Tibial nerve (tissue), 4 donors: ENCODE data around the gene ZBTB49. TPM values are rescaled to one million over a fixed set of nuclear protein-coding genes. Genes with fewer than 3 reads are reported as not detected.

Experiments used
- DNase-seq, 2 donors: peaks; one replicate each; pipeline ENCODE4 v3.0.0-alpha.2; 2019; ENCODE audit warnings: low spot score in 2 of 2
- H3K27ac ChIP-seq, 4 donors: fragments of 200-600 bp; sonication (generic) in 3 of 4; one replicate each; pipeline ENCODE4 v1.5.1; 2017 to 2019; ENCODE audit warnings: mild to moderate bottlenecking in 1 of 4
- H3K27me3 ChIP-seq, 2 donors: fragments of 200-600 bp; sonication (generic) in 1 of 2; one replicate each; pipeline versions ENCODE4 v1.5.1 to v1.6.0; 2017 to 2019
- H3K36me3 ChIP-seq, 3 donors: fragments of 200-600 bp; sonication (generic); one replicate each; pipeline ENCODE4 v1.5.1; 2018 to 2019
- H3K4me1 ChIP-seq, 4 donors: fragments of 200-600 bp; sonication (generic) in 3 of 4; one replicate each; pipeline ENCODE4 v1.5.1; 2017 to 2019
- H3K4me3 ChIP-seq, 4 donors: fragments of 200-600 bp; sonication (generic) in 3 of 4; one replicate each; pipeline ENCODE4 v1.5.1; 2017 to 2019; ENCODE audit warnings: mild to moderate bottlenecking in 1 of 4, moderate library complexity in 1 of 4
- H3K9me3 ChIP-seq, 4 donors: fragments of 200-600 bp; sonication (generic) in 3 of 4; one replicate each; pipeline ENCODE4 v1.5.1; 2017 to 2019
- CTCF ChIP-seq, 5 experiments: fragments of 200-600 bp in 3 of 5; fragments of 450-650 bp in 2 of 5; sonication (generic) in 3 of 5; IDR thresholded peaks; one replicate each; pipeline ENCODE4 v1.5.1; 2016 to 2019; ENCODE audit warnings: antibody characterized with exemption in 5 of 5, mild to moderate bottlenecking in 3 of 5, moderate library complexity in 2 of 5
- EP300 ChIP-seq, 2 donors: sonication (generic); formaldehyde crosslinking; IDR thresholded peaks; one replicate each; pipeline ENCODE4 v1.6.1; 2017; ENCODE audit warnings: antibody characterized with exemption in 2 of 2, mild to moderate bottlenecking in 1 of 2
- POLR2A ChIP-seq, 2 donors: fragments of 450-650 bp; IDR thresholded peaks; one replicate each; pipeline ENCODE4 v1.6.1; 2017; ENCODE audit warnings: antibody characterized with exemption in 2 of 2, mild to moderate bottlenecking in 2 of 2, moderate library complexity in 2 of 2
- WGBS, 2 donors: methylation state at CpG; one replicate each; pipeline ENCODE4 v1.1.5; 2018; 5-methylcytosine and 5-hydroxymethylcytosine counted together
- total RNA-seq, 4 donors: library from RNA; depleted of rRNA; stranded (reverse); fragments of >200 nt; gene quantifications; one replicate each; pipeline ENCODE4 v1.1.0, GENCODE V29; 2016

ZBTB49 gene
- total RNA-seq, 4 donors from 2014 or later, result 5.1 to 28.4 (median 10.1) TPM

DNA sequence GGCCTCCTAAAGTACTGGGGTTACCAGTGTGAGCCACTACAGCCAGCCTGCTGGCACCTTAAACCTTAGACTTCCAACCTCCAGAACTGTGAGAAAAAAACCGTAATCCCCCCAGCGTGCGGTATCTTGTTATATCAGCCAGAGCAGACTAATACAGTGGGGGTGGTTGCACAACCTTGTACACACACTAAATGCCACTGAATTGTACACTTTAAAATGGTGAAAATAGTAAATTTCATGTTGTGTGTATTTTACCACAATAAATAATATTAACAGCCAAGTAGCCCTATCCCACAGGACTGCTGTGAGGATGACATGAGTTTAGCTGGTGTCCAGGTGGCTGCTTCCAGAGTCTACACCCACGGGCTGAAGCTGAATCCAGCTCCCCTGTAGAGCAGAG is 38.8 kb downstream of the ZBTB49 start:
- Histone ChIP-seq H3K4me3 (no peak overlapping the region), H3K9me3 (peaks cover 0 to 7% (median 0%) of the 10 kb centered on the region in 4 donors), H3K36me3 (no peaks in the 10 kb centered on the region), H3K4me1 (no peaks in the 10 kb centered on the region), H3K27ac (no peak overlapping the region), H3K27me3 (no peaks in the 10 kb centered on the region)
- DNase-seq, result no peak
- no peak for TF ChIP-seq CTCF (IDR thresholded peaks at IDR 0.05)
- no peak for TF ChIP-seq EP300 (IDR thresholded peaks at IDR 0.05)
- TF ChIP-seq POLR2A (IDR thresholded peaks at IDR 0.05), result no peak
- 85 to 90% methylated on average over 4 of the region's 4 CpGs for WGBS, 2 donors

- Histone ChIP-seq H3K36me3 (no peaks in the 10 kb centered on the region), H3K4me3 (no peak overlapping the region), H3K9me3 (peaks cover 0 to 7% (median 0%) of the 10 kb centered on the region in 4 donors), H3K27ac (no peak overlapping the region), H3K27me3 (no peaks in the 10 kb centered on the region), H3K4me1 (no peaks in the 10 kb centered on the region)
- DNase-seq, result no peak
- 88 to 93% methylated on average over 10 of the region's 10 CpGs for WGBS, 2 donors
- TF ChIP-seq POLR2A (IDR thresholded peaks at IDR 0.05), result no peak
- TF ChIP-seq CTCF (IDR thresholded peaks at IDR 0.05), result no peak
- TF ChIP-seq EP300 (IDR thresholded peaks at IDR 0.05), result no peak
Observed at GRCh38 chr4:4329496-4329895, 39.4 kb downstream of the ZBTB49 start.

DNA sequence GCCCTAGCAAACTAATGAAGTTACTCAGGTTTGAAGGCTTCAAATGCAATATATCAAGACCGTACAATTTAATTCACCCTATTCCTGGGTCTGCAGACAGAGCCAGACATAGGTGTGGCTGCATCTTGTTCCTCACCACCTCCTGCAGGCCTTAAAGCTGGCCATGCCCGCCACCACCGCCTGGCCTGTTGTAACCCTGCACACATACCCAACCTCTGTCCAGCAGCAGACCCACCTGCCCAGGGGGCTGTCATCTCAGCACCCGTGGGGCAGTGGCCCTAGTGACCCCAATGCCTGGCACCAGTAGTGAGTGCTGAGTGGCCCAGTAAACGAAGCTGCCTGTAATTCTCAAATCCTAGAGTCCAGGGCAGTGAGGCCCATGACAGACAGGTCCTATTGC is 40.7 kb downstream of the ZBTB49 start:
- DNase-seq, result no peak
- Histone ChIP-seq H3K27me3 (no peaks in the 10 kb centered on the region), H3K9me3 (peaks cover 0 to 7% (median 0%) of the 10 kb centered on the region in 4 donors), H3K27ac (no peak overlapping the region), H3K36me3 (no peaks in the 10 kb centered on the region), H3K4me3 (no peak overlapping the region), H3K4me1 (no peaks in the 10 kb centered on the region)
- no peak for TF ChIP-seq CTCF (IDR thresholded peaks at IDR 0.05)
- TF ChIP-seq POLR2A (IDR thresholded peaks at IDR 0.05), result no peak
- no peak for TF ChIP-seq EP300 (IDR thresholded peaks at IDR 0.05)
- 94 to 96% methylated on average over 5 of the region's 5 CpGs for WGBS, 2 donors

GRCh38 chr4:4332529-4332928 is 42.5 kb downstream of the ZBTB49 start:
- no peak for TF ChIP-seq POLR2A (IDR thresholded peaks at IDR 0.05)
- no peak for TF ChIP-seq CTCF (IDR thresholded peaks at IDR 0.05)
- Histone ChIP-seq H3K4me3 (no peak overlapping the region), H3K36me3 (no peaks in the 10 kb centered on the region), H3K4me1 (no peaks in the 10 kb centered on the region), H3K9me3 (peaks cover 0 to 7% (median 0%) of the 10 kb centered on the region in 4 donors), H3K27ac (no peak overlapping the region), H3K27me3 (no peaks in the 10 kb centered on the region)
- 79 to 85% methylated on average over 3 of the region's 3 CpGs for WGBS, 2 donors
- DNase-seq, result no peak

DNA sequence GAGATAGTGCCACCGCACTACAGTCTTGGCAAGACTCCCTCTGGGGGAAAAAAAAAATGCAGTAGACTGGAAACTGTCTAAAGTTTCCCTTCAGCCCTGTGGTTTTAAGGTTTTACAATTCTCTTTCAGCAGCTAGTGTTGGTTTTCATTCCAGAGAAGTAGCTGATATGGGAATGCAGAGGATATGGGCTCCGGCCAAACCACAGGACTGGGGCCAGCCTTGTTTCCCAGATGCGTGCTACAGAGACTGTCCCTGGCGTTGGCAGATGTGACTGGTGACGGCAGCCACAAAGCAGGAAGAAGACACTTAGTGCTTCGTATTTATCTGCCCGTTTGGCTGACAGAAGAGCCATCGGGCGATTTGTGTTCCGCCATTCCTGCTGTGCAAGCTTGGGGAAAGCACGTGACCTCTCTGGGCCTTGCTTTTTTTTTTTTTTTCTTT is 43.2 kb downstream of the ZBTB49 start:
- Histone ChIP-seq H3K27ac (no peak overlapping the region), H3K36me3 (no peaks in the 10 kb centered on the region), H3K4me3 (no peak overlapping the region), H3K4me1 (no peaks in the 10 kb centered on the region), H3K9me3 (peaks cover 0 to 7% (median 0%) of the 10 kb centered on the region in 4 donors), H3K27me3 (no peaks in the 10 kb centered on the region)
- TF ChIP-seq CTCF (IDR thresholded peaks at IDR 0.05), result no peak
- no peak for TF ChIP-seq EP300 (IDR thresholded peaks at IDR 0.05)
- no peak for TF ChIP-seq POLR2A (IDR thresholded peaks at IDR 0.05)
- 67 to 71% methylated on average over 11 of the region's 11 CpGs for WGBS, 2 donors
- DNase-seq, result no peak
